A673 (cell line): ENCODE data around the gene AMDHD1. TPM values are rescaled to one million over a fixed set of nuclear protein-coding genes. Genes with fewer than 3 reads are reported as not detected.

ENCODE experiments used
- BruUV-seq: library from RNA; stranded (reverse); fragments of 400-500 nt; replicated peaks from 2 replicates; lab custom pipeline; 2021; lab: Mats Ljungman, UMichigan
- CTCF ChIA-PET: fragments of 300-600 bp; sonication (Branson Sonifier 250); formaldehyde crosslinking; loops from one replicate; lab custom pipeline; 2022; ENCODE audit warnings: antibody characterized with exemption; lab: Charles Lee
- POLR2A ChIA-PET: fragments of 300-600 bp; sonication (Branson Sonifier 250); formaldehyde crosslinking; loops from one replicate; lab custom pipeline; 2022; ENCODE audit warnings: antibody characterized with exemption; ENCODE audit not compliant: low non-redundant PET; lab: Charles Lee
- DNase-seq: peaks from one replicate; pipeline ENCODE4 v3.0.0-alpha.2; 2015; ENCODE audit warnings: low spot score
- H3K27ac ChIP-seq: fragments of 200-600 bp; sonication (generic); 2 replicates; pipeline ENCODE4 v1.5.1; 2016; ENCODE audit warnings: mixed run types, low read depth, mild to moderate bottlenecking, mixed read lengths, antibody characterized with exemption, low read length; ENCODE audit not compliant: poor library complexity, severe bottlenecking
- H3K27me3 ChIP-seq: fragments of 200-600 bp; sonication (generic); replicated peaks from 2 replicates; pipeline ENCODE4 v1.6.1; 2017; ENCODE audit warnings: mixed run types, low read depth, mild to moderate bottlenecking, mixed read lengths, antibody characterized with exemption, low read length; ENCODE audit not compliant: insufficient read depth, poor library complexity
- H3K36me3 ChIP-seq: fragments of 200-600 bp; sonication (generic); 2 replicates; pipeline ENCODE4 v1.6.1; 2016; ENCODE audit warnings: mixed run types, mild to moderate bottlenecking, mixed read lengths, antibody characterized with exemption, low read length; ENCODE audit not compliant: insufficient read depth, poor library complexity, severe bottlenecking
- H3K4me1 ChIP-seq: fragments of 200-600 bp; sonication (generic); 2 replicates; pipeline ENCODE4 v1.6.1; 2017; ENCODE audit warnings: mixed run types, mild to moderate bottlenecking, mixed read lengths, antibody characterized with exemption, low read length; ENCODE audit not compliant: insufficient read depth, poor library complexity, severe bottlenecking
- H3K4me3 ChIP-seq: fragments of 200-600 bp; sonication (generic); 2 replicates; pipeline ENCODE4 v1.5.1; 2016; ENCODE audit warnings: low read depth, mixed run types, mild to moderate bottlenecking, mixed read lengths, low read length; ENCODE audit not compliant: poor library complexity, severe bottlenecking
- H3K9me3 ChIP-seq: fragments of 200-600 bp; sonication (generic); 2 replicates; pipeline ENCODE4 v1.6.1; 2016; ENCODE audit warnings: mixed run types, low read depth, mild to moderate bottlenecking, mixed read lengths, antibody characterized with exemption, low read length; ENCODE audit not compliant: poor library complexity, severe bottlenecking
- EZH2 ChIP-seq: fragments of 200-600 bp; sonication (generic); IDR thresholded peaks from 2 replicates; pipeline ENCODE4 v1.6.1; 2017; ENCODE audit warnings: borderline replicate concordance, low read depth, mild to moderate bottlenecking, mixed read lengths, antibody characterized with exemption, low read length; ENCODE audit not compliant: poor library complexity, severe bottlenecking
- intact Hi-C: fragments of 100-400 bp; cut with micrococcal nuclease; formaldehyde crosslinking; loops from one replicate; pipeline ENCODE4 v1.10.0; 2022; ENCODE audit not compliant: unreplicated experiment
- total RNA-seq: library from RNA; stranded (reverse); gene quantifications from 2 replicates; pipeline ENCODE4 v1.2.3, GENCODE V29; 2021
- TF ChIP-seq, protein P1 (sequence below): fragments of 300-800, 200-600 bp; sonication (generic); conservative IDR thresholded peaks from 2 replicates; pipeline ENCODE4 v1.5.1; 2017; ENCODE audit warnings: low read depth, mild to moderate bottlenecking, antibody characterized with exemption, low read length, moderate library complexity, mixed read lengths

Gene AMDHD1
- total RNA-seq, 1 experiment from 2014 or later = 1.1 TPM

DNA sequence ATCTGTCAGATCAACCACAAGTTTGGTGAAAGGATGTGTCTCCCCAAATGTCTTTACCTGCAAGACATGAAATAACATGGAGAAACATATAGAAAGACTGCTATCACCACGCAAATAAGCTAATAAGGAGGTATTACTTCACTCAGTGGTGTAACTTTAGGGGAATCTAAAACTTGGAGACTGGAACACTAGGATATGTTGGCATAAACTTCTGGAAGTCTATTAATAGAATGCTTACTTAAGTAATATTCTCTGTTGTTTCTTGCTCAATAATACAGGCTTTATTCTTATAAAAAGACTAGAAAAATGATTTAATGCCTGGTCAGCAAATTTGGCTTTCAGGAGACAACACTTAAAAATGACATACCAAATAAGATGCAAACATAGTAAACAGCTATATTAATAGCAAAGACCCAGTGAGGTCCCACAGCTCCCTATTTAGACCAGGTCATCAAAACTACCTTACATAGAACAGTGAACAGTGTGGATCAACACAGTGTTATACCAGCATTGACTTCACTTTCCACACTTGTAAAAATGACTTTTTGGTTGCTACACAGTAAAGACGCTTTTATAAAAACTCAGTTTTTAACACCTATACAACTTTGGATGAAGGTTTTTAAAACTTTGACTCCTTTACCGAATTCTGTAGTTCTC is 71.9 kb downstream of the AMDHD1 start:
- no peaks in the 10 kb centered on the region for H3K4me1 ChIP-seq
- no peak overlapping the region for H3K4me3 ChIP-seq
- H3K36me3 ChIP-seq = peaks cover 15% of the 10 kb centered on the region
- no peaks in the 10 kb centered on the region for H3K27me3 ChIP-seq
- no peaks in the 10 kb centered on the region for H3K9me3 ChIP-seq
- H3K27ac ChIP-seq = no peak overlapping the region
- no peak for DNase-seq
- no TSS peak for BruUV-seq
- TF ChIP-seq, protein P1, sequence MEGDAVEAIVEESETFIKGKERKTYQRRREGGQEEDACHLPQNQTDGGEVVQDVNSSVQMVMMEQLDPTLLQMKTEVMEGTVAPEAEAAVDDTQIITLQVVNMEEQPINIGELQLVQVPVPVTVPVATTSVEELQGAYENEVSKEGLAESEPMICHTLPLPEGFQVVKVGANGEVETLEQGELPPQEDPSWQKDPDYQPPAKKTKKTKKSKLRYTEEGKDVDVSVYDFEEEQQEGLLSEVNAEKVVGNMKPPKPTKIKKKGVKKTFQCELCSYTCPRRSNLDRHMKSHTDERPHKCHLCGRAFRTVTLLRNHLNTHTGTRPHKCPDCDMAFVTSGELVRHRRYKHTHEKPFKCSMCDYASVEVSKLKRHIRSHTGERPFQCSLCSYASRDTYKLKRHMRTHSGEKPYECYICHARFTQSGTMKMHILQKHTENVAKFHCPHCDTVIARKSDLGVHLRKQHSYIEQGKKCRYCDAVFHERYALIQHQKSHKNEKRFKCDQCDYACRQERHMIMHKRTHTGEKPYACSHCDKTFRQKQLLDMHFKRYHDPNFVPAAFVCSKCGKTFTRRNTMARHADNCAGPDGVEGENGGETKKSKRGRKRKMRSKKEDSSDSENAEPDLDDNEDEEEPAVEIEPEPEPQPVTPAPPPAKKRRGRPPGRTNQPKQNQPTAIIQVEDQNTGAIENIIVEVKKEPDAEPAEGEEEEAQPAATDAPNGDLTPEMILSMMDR = no peak
- TF ChIP-seq EZH2 = no peak
- ChIA-PET CTCF (no interaction called here), POLR2A (no interaction called here)
- intact Hi-C loops = loop anchor here (5.0 kb wide), 1 partner anchor 502 kb away; no protein-coding TSS in a partner anchor

DNA sequence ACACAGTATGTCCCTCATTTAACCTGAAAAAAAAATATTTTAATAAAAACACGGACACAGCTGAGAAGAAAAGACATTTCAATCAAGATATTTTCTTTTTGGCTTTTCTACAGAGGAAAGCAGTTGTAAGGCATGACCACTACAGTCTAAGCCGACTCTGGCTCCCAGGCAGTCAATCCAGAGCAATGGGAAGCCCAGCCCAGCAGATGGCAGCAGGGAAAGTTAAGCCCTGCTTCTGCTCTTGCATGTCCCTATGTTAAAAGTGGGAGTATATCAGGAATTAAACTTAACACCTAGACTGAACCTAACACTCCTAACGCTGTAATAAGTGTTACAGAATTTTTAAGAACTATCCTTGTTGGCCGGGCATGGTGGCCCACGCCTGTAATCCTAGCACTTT is 72.5 kb downstream of the AMDHD1 start:
- H3K36me3 ChIP-seq = peaks cover 15% of the 10 kb centered on the region
- intact Hi-C loops = loop anchor here (5.0 kb wide), 1 partner anchor 502 kb away; no protein-coding TSS in a partner anchor
- CTCF ChIA-PET = no interaction called here
- no TSS peak for BruUV-seq
- peak; percentile 27 for DNase-seq
- no peaks in the 10 kb centered on the region for H3K4me1 ChIP-seq
- POLR2A ChIA-PET = no interaction called here
- no peaks in the 10 kb centered on the region for H3K27me3 ChIP-seq
- no peaks in the 10 kb centered on the region for H3K9me3 ChIP-seq
- H3K4me3 ChIP-seq = no peak overlapping the region
- TF ChIP-seq, protein P1 = peak; percentile 51
- no peak for TF ChIP-seq EZH2
- H3K27ac ChIP-seq = no peak overlapping the region

Other genes starting within 250 kb of the AMDHD1 start
- 9.6 and 11.7 TPM in 2 replicates for gene NTN4, start 152.6 kb upstream of the AMDHD1 start, total RNA-seq
- 57.7 and 71.4 TPM in 2 replicates for gene SNRPF, start 84.4 kb upstream of the AMDHD1 start, total RNA-seq
- 0.24 and 0.26 TPM in 2 replicates for gene CCDC38, start 717 bp upstream of the AMDHD1 start, total RNA-seq
- gene HAL, start 53.0 kb downstream of the AMDHD1 start, total RNA-seq = 0.39 and 1.6 TPM in 2 replicates
- 51.8 and 63.1 TPM in 2 replicates for gene LTA4H, start 92.3 kb downstream of the AMDHD1 start, total RNA-seq